ENCODE data around the gene LCTL.

LCTL gene
- 0 reads per million in 2 experiments for total RNA-seq

GRCh38 chr15:66565741-66566144 is at the start of gene LCTL:
Gene LCTL, minus strand, starts transcription at chr15:66565998. Its CDS starts 633 bp downstream, at chr15:66565365.
- no peak for DNase-seq (ENCODE audit: low read depth)

GRCh38 chr15:66614951-66615760 is 49.4 kb upstream of the LCTL start:
- DNase-seq (ENCODE audit: low read depth) = no peak

GRCh38 chr15:66614456-66614855 is 48.7 kb upstream of the LCTL start:
- DNase-seq (ENCODE audit: low read depth) = no peak

- no peak for DNase-seq (ENCODE audit: low read depth)
Measured at GRCh38 chr15:66613743-66614142, 47.9 kb upstream of the LCTL start.

- no peak for DNase-seq (ENCODE audit: low read depth)
Measured at GRCh38 chr15:66611257-66612053, 45.7 kb upstream of the LCTL start.

- no peak for DNase-seq (ENCODE audit: low read depth)
Measured at GRCh38 chr15:66609876-66610275, 44.1 kb upstream of the LCTL start.

- no peak for DNase-seq (ENCODE audit: low read depth)
Measured at GRCh38 chr15:66608881-66609280, 43.1 kb upstream of the LCTL start.

GRCh38 chr15:66608159-66608558 is 42.4 kb upstream of the LCTL start:
- DNase-seq (ENCODE audit: low read depth) = no peak

GRCh38 chr15:66603301-66604179 is 37.7 kb upstream of the LCTL start:
- DNase-seq (ENCODE audit: low read depth) = peak; percentile 48

- DNase-seq (ENCODE audit: low read depth) = no peak
Measured at GRCh38 chr15:66601521-66601920, 35.7 kb upstream of the LCTL start.

- DNase-seq (ENCODE audit: low read depth) = no peak
Measured at GRCh38 chr15:66600240-66600627, 34.4 kb upstream of the LCTL start.

- no peak for DNase-seq (ENCODE audit: low read depth)
Measured at GRCh38 chr15:66599536-66600239, 33.9 kb upstream of the LCTL start.

- DNase-seq (ENCODE audit: low read depth) = no peak
Measured at GRCh38 chr15:66598095-66598815, 32.5 kb upstream of the LCTL start.

GRCh38 chr15:66595931-66596545 is 30.2 kb upstream of the LCTL start:
- no peak for DNase-seq (ENCODE audit: low read depth)

GRCh38 chr15:66595332-66595731 is 29.5 kb upstream of the LCTL start:
- DNase-seq (ENCODE audit: low read depth) = no peak

GRCh38 chr15:66594836-66595235 is 29.0 kb upstream of the LCTL start:
- no peak for DNase-seq (ENCODE audit: low read depth)

GRCh38 chr15:66594344-66594743 is 28.5 kb upstream of the LCTL start:
- DNase-seq (ENCODE audit: low read depth) = no peak

GRCh38 chr15:66593219-66593780 is 27.5 kb upstream of the LCTL start:
- no peak for DNase-seq (ENCODE audit: low read depth)

GRCh38 chr15:66592505-66593218 is 26.9 kb upstream of the LCTL start:
- DNase-seq (ENCODE audit: low read depth) = no peak
